Ramos (cell line): ENCODE results near the gene CYP2W1.
"Not testable (repeated sequence)": the region's sequence is repeated elsewhere in the genome, so short reads cannot be mapped to it uniquely, and the experiment has no call there.

ENCODE experiments used
- in situ Hi-C: fragments of 300-500 bp; cut with MboI; formaldehyde crosslinking; loops from one replicate; pipeline ENCODE4 v1.14.3; 2022; ENCODE audit warnings: low sequenced_read_pairs; ENCODE audit not compliant: unreplicated experiment

The CYP2W1 gene, protein sequence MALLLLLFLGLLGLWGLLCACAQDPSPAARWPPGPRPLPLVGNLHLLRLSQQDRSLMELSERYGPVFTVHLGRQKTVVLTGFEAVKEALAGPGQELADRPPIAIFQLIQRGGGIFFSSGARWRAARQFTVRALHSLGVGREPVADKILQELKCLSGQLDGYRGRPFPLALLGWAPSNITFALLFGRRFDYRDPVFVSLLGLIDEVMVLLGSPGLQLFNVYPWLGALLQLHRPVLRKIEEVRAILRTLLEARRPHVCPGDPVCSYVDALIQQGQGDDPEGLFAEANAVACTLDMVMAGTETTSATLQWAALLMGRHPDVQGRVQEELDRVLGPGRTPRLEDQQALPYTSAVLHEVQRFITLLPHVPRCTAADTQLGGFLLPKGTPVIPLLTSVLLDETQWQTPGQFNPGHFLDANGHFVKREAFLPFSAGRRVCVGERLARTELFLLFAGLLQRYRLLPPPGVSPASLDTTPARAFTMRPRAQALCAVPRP

DNA sequence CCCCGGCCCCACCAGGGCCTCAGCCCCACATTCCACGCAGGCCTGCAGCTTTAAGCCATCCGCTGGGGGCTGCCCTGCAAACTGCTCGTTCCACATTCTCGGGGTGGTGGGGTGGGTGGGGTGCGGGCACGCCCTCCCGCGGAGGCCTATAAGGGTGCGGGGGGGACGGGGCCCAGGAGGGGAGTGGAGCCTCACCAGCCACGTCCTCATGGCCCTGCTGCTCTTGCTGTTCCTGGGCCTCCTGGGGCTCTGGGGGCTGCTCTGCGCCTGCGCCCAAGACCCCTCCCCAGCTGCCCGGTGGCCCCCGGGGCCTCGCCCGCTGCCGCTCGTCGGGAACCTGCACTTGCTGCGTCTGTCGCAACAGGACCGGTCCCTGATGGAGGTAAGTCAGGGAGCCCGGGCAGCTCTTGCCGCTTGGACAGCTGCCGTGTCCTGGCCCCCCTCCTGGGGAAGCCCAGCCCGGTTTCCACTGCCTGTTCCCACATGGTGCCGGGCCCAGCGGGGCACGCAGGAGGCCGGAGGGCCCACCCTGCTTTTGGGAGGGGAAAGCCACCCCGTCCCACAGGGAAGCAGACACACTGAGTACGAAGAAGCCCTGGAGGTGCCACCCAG lies at the start of gene CYP2W1:
TSS of gene CYP2W1 (plus strand) at position 178 of the 612 bp plus-strand sequence. CDS start at position 209, 31 bp downstream.
- in situ Hi-C loops: no loop called here

DNA sequence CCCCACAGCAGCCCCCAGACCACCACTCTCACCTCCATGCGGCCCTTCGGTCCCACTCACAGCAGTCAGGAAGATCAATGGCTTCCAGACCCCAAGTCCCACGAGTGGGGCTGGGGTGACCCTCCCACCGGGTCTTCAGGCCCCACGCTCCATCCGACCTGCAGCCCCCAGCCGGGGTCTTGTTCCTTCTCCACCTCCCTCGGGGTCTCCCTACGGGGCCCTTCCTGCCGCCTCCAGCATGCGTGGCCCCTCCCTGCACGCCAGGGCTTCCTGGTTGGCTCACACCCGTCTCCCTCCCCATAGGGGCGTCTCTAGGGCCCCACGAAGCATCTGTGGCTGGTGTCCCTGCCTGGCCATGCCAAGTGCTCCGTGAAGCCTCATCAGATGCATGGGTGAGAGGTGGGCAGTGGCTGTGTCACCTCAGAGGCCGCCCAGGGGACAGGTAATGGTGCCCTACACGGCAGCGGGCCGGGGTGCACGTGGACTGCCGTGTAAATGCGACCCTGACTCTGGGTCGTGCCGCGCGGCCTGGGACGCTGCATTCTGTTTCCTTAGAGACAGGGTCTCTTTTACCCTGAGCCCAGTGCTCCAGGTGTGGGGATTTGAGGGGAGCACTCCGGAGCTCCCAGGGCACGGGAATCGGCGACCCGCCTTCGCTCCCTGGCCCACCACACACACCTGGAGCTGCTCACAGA lies 48.4 kb upstream of the CYP2W1 start:
- in situ Hi-C loops: no loop called here

DNA sequence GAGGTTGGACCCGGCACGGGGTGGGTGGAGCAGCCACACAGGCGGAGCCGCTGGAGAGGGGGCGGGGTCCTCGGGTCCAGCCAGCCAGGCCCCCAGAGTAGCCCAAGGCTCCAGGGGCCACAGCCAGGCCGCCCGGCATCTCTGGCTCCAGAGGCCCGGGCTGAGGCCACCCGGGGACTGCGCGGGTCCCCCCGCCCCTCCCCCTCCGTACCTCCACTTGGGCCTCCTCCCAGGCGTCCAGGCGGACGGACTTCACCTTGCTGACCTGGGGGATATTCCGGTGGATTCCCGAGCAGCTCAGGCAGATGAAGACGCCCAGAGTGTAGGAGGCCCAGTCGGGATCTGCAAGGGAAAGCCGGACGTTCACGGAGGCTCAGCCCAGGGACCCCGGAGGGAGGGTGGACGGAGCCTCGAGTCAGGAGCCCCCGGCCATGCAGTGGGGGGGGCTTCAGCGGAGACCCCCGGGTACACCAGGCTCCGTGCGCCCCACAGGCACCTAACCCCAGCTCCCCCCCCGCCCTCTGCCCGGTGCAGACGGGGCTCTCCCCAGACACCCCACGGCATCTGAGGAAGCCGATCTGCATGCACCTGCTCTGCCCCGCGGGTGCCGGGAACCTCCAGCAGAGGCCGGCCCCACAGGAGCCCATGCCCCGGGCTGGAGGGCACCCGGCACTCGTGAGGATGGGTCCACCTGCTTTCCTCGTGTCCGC lies 47.7 kb upstream of the CYP2W1 start:
- in situ Hi-C loops: no loop called here

DNA sequence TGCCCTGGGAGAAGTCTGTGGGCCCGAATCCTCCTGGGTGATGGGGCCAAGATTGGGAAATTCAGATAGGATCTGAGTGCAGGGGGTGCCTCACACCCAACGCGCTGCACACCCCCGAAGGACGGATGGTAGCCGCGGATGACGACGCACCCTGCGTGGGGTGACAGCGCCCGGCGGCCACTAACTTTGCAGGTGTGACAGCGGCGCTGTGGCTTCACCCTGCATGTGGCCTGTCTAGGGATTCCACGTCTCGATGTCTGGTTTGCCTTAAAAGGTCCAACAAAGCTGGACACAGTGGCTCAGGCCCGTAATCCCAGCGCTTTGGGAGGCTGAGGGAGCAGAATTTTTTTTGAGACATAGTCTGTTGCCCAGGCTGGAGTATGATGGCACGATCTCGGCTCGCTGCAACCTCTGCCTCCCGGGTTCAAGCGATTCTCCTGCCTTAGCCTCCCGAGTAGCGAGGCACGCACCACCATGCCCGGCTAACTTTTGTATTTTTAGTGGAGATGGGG lies 47.1 kb upstream of the CYP2W1 start:
- in situ Hi-C loops: no loop called here

DNA sequence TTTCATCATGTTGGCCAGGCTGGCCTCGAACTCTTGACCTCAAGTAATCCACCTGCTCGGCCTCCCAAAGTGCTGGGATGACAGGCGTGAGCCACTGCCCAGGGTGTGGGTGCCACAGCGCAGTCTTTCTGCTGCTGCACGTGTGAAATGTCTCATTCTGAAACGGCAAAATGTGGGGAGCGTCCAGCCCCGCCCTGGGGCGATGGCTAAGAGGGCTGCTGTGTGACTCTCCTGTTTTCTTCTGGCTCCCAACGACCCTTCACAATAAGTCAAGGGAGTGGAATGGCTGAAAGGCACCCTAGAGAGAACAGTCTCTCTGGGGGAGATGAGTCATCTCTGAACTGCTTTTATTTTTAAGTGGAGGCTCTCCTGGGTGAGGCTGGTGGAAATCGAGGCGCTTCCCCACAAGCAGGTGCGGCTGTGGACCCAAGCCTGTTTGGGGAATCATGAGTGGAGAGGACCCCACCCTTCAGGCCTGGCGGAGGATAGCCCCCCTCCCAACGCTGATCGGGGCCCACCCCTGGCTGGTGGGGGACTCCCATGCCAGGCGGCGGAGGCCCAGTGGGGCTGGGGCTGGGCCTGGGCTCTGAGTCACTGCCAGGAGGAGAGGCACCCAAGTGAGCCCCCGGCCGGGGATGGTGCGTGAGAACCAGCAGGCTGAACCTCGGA lies 46.5 kb upstream of the CYP2W1 start:
- in situ Hi-C loops: no loop called here

DNA sequence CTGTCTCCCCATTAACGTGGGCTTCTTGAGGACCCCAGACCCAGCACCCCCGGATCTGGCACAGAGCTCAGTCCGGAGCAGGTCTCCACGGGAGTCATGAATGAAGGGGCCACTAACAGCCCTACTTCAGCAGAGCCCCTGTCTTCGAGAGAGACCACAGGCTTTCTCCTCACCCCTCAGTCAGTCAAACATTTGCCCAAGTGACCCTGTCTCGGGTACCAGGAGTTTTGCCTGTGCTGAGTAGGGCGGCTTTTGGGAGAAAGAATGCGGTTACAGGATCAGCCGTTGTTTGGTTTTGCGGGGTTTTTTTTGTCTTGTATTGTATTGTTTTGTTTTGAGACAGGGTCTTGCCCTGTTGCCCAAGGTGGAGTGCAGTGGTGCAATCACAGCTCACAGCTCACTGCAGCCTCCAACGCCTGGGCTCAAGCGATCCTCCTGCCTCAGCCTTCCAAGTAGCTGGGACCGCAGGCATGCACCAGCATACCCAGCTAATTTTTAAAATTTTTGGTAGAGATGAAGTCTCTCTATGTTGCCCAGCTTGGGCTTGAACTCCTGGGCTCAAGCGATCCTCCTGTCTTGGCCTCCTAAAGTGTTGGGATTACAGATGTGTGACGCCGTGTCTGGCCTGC lies 45.0 kb upstream of the CYP2W1 start:
- in situ Hi-C loops: no loop called here

DNA sequence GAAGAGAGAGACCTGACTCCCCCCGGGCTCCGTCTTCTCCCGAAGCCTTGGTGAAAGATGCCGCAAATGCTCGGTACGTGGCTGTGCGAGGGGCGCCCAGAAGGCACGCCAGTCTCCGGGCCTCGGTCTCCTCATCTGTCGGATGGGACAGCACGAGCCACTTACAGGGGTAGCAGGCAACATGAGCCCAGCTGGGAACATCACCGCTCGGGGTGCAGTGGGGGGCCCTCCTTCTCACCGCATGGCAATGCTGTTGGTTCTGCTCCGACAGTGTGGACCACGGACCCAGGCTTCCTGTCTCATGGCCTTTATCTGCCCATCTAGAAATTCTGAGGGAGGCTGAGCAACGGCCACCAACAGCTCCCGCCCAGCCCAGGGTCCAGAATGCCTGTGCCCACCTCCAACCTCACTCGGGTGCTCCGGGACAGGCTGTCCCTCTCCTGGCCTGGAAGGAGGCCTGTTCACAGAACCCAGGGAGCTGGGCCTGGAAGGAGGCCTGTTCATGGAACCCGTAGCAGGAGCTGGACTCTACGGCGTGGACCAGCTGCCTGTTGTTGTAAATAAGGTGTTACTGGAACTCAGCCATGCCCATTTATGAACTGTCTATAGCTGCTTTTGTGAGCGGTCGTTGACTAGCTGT lies 44.3 kb upstream of the CYP2W1 start:
- in situ Hi-C loops: no loop called here

DNA sequence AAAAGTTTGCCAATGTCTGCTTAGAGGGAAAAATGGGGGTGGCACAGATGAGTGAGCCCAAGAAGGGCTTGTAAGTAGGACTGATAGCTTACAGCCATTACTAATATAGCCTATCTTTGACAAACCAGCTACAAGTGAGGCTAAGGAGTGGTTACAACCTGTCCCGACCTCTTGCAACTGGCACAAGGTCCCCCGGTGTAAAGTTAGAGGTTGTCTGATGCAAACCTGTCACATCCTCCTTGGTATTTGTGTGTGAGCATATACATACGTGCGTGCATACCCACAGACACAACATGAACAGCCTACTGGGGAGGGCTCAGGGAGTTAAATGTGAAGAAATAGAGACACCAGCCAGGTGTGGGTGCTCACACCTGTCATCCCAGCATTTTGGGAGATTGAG lies 43.1 kb upstream of the CYP2W1 start:
- in situ Hi-C loops: no loop called here

DNA sequence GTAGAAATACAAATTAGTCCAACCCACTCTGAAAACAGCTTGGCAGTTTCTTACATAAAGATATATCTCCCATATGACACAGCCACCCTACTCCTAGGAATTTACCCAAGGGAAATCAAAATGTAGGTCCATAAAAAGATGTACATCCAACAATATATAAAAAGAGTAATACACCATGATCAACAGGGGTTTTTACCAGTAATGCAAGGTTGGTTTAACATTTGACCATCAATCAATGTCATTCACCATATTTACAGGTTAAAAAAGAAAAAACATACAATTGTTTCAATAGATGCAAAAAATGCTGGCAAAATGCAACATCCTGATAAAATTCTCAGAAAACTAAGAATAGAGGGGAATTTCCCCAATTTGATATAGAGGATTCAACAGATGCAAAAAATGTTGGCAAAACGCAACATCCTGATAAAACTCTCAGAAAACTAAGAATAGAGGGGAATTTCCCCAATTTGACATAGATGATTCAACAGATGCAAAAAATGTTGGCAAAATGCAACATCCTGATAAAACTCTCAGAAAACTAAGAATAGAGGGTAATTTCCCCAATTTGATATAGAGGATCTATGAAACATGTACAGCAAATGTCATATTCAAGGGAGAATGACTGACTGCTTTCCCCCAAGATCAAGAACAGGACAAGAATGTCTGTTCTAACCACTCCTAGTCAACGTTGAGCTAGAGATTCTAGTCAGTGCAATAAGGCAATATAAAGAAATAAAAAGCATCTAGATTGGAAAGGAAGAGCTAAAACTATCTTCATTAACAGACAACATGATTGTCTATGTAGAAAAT lies 42.2 kb upstream of the CYP2W1 start:
- in situ Hi-C loops: no loop called here

DNA sequence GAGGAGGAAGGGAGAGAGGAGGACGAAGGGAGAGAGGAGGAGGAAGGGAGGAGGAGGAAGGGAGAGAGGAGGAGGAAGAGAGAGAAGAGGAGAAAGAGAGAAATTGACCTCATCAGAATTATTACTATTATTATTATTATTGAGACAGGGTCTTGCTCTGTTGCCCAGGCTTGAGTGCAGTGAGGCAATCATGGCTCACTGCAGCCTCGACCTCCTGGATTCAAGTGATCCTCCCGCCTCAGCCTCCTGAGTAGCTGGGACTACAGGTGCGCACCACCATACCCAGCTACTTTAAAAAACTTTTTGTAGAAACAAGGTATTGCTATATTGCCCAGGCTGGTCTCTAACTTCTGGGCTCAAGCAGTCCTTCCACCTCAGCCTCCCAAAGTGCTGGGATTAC lies 39.2 kb upstream of the CYP2W1 start:
- in situ Hi-C loops: not testable (repeated sequence)

DNA sequence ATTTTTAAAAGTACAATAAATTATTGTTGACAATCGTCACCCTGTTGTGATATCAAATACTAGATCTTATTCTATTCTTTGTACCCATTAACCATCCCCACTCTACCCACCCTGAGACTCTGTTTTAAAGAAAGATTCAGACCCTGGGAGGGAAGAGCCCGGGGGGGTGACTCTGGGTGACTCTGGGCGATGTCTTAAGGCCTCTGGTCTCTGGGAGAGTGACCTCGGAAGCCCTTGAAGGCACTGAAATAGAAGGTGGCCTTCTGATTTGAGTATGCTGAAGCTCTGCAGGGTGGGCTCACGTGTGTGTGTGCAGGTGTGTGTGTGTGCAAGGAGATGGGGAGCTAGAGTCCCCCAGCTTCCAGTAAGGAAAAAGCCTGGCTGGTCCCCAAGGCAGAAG lies 38.2 kb upstream of the CYP2W1 start:
- in situ Hi-C loops: no loop called here

DNA sequence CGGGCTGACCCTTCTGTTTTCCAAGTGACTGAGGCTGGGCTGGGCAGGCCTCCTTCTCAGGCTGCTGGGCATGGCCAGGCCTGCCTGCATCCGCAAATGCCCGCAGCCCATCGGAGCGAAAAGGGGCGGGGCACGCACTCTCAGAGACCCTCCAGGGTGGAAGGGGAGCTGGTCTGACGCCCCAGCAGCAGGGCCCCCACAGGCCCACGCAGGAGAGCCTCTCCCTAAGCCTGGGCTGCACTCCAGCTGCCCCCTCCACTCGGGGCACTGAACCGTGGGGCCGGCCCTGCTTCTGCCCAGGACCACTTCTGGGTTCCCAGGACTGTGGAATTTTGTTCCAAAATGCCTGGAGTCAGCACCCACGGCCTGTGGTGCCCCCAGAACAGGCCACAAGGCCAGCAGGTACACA lies 37.8 kb upstream of the CYP2W1 start:
- in situ Hi-C loops: no loop called here

DNA sequence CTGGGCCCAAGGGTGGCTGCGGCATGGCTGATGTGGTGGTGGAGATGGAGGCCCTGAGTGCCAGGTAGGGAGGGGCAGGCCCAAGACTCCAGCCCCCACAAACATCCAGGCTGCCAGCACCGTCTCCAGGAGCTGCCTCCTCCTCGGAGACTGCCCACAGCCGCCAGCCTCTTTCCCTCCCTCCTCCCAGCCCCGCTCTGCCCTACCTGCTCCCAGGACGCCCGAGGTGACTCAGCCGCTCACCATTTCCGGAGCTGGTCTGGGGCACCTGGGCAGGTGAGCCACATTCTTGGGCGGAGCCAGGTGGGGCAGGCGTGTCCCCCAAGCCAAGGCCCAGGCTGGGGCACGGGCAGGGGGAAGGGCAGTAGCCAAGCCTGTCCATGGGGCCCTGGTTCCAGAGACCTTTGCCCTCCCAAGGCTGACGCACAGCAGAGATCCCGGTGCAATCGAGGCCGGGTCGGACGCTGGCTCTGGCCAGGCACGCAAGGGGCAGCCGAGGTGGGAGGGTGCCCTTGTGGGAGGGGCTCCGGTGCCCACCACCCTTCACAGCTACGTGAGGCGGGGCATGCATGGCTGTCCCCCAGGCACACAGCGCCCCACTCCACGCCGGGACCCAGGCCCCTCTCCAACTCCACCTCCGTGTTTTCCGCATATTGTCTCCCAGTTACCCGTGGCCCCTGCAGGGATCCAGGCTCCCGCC lies 37.3 kb upstream of the CYP2W1 start:
- in situ Hi-C loops: no loop called here

DNA sequence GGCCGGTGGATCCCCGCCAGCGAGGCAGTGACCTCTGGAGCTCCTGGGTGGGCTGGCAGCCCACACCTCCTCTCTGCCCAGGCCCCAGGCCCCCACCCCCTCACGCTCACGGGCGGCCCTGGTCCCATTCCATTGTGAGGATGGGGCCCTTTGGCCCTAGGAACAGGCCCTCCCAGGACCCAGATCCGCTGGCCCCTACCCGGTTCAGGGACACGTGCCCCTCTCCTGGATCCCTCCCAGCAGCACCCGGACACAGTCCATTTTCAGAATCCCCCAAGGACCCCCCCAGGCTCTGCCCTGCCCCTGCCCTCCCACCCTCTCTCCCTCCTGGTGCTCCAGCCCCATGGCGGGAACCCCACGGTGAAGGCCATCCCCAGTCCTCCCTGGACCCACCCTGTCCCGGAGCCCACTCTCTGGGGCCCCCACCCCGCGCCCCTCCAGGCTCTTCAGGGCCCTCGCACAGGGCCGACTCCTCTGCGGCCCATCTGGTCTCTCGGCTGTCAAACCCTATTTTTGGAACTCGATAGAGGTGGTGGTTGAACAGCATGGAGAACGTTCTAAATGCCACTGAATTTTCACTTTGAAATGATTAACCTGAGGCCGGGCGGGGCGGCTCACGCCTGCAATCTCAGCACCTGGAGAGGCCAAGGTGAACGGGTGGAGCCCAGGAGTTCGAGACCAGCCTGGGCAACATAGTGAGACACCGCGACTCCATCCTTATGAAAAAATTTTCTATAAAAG lies 36.6 kb upstream of the CYP2W1 start:
- in situ Hi-C loops: no loop called here

DNA sequence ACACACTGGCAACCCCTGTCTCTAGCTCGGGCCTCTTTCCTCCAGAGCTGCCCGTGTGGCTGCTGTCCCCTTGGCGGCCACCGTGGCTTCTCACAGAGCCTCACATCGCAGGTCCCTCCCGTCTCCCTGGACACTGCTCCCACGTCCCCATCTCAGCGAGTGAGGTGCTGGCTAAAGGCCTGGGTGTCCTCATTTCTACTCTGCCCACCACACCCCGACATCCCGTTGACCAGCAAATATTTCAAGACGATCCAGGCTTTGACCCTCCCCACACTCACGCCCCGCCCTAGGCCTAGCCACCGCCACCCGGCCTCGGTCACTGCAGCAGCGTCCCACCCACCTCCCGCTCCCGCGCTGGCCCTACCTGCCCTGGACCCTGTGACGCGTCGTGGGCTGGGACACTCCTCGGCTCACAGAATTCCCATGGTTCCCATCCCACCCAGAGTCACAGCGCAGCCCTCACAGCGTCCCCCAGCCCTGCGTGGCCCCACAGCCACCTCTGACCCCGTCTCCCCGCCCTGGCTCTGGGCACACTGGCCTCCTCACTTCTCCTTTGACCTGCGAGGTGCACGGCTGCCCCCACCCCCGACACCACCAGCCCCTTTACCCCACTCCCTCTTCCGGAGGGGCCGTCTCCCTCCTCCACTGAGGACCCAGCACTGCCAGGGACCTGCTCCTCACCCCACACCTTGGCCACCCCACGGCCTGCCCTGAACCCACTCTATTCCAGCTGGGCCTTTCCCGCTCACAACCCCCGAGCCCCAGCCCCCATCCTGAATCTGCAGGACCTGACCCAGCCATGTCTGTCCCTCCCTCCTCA lies 35.4 kb upstream of the CYP2W1 start:
- in situ Hi-C loops: no loop called here
